Colonic mucosa (tissue), 4 donors: ENCODE results near the gene SNX6. TPM values are rescaled to one million over a fixed set of nuclear protein-coding genes. Genes with fewer than 3 reads are reported as not detected.

Source experiments
- DNase-seq: peaks from one replicate; pipeline ENCODE4 v3.0.0-alpha.2; 2020
- H3K27ac ChIP-seq: fragments of 200-600 bp; one replicate; pipeline ENCODE4 v1.8.0; 2021
- H3K27me3 ChIP-seq: fragments of 200-600 bp; one replicate; pipeline ENCODE4 v1.8.0; 2021
- H3K36me3 ChIP-seq: fragments of 200-600 bp; one replicate; pipeline ENCODE4 v1.8.0; 2021
- H3K4me1 ChIP-seq: fragments of 200-600 bp; one replicate; pipeline ENCODE4 v1.8.0; 2021; ENCODE audit warnings: mild to moderate bottlenecking
- H3K4me3 ChIP-seq: fragments of 200-600 bp; one replicate; pipeline ENCODE4 v1.8.0; 2021
- H3K9ac ChIP-seq, 2 donors: one replicate each; pipeline ENCODE4 v1.7.0; 2013; ENCODE audit warnings: control low read depth in 2 of 2, low read depth in 2 of 2, low read length in 2 of 2
- H3K9me3 ChIP-seq: fragments of 200-600 bp; one replicate; pipeline ENCODE4 v1.8.0; 2021
- intact Hi-C: fragments of 100-400 bp; cut with DNase I; formaldehyde crosslinking; loops from one replicate; pipeline ENCODE4 v1.14.1; 2022
- total RNA-seq, 2 donors: library from RNA; stranded (reverse); fragmentation: NEBNext Ultra II Directional in 1 of 2; extraction: Animal tissue kit (Norgen Biotek cat#: 25700) in 1 of 2; gene quantifications; one replicate each; pipeline ENCODE4 v1.2.1, GENCODE V29; 2021
- TF ChIP-seq, protein P1 (sequence below): fragments of 200-600 bp; IDR thresholded peaks from one replicate; pipeline ENCODE4 v1.8.0; 2022; ENCODE audit warnings: antibody characterized with exemption, mild to moderate bottlenecking
- donor health status: healthy.
- donor health status: DM: no; HTN: no; CAD: no.
- donor health status: DM: no; HTN: no; CAD: no.

Gene SNX6
- total RNA-seq, 2 donors from 2014 or later: 72.9 to 98.0 TPM

DNA sequence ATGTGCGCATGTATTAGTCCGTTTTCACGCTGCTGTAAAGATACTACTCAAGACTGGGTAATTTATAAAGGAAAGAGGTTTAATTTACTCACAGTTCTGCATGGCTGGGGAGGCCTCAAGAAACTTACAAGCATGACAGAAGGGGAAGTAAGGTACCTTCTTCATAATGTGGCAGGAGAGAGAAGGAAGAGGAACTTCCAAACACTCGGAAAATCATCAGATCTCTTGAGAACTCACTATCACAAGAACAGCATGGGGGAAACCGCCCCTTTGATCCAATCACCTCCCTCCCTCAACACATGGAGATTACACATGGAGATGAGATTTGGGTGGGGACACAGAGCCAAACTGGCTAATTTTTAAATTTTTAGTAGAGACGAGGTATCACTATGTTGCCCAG is 41.8 kb upstream of the SNX6 start:
- Histone ChIP-seq H3K9ac (no peak overlapping the region), H3K27ac (no peak overlapping the region), H3K36me3 (no peaks in the 10 kb centered on the region), H3K4me1 (no peaks in the 10 kb centered on the region), H3K9me3 (no peaks in the 10 kb centered on the region), H3K27me3 (no peaks in the 10 kb centered on the region), H3K4me3 (no peak overlapping the region)
- no peak for DNase-seq
- TF ChIP-seq, protein P1, sequence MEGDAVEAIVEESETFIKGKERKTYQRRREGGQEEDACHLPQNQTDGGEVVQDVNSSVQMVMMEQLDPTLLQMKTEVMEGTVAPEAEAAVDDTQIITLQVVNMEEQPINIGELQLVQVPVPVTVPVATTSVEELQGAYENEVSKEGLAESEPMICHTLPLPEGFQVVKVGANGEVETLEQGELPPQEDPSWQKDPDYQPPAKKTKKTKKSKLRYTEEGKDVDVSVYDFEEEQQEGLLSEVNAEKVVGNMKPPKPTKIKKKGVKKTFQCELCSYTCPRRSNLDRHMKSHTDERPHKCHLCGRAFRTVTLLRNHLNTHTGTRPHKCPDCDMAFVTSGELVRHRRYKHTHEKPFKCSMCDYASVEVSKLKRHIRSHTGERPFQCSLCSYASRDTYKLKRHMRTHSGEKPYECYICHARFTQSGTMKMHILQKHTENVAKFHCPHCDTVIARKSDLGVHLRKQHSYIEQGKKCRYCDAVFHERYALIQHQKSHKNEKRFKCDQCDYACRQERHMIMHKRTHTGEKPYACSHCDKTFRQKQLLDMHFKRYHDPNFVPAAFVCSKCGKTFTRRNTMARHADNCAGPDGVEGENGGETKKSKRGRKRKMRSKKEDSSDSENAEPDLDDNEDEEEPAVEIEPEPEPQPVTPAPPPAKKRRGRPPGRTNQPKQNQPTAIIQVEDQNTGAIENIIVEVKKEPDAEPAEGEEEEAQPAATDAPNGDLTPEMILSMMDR: no peak
- intact Hi-C loops: loop anchor here (2.0 kb wide), 1 partner anchor 51 kb away; no protein-coding TSS in a partner anchor

DNA sequence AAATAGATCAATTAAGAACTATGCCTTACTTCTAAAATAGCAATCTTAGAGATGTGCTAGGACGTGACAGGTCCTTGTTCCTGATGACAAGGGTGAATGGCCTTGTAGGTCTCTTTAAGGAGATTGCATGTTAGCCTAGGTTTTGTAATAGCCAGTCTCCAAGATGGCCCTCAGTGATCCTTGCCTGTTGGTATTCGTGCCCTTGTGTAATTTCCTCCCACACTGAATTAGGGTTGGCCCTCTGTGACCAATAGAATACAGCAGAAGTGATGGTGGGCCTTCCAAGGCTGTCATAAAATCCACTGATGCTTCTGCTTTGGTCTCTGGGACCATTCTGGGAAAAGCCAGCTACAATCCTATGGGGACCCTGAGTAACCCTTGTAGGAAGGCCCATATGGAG is 38.2 kb upstream of the SNX6 start:
- Histone ChIP-seq H3K9me3 (no peaks in the 10 kb centered on the region), H3K27me3 (no peaks in the 10 kb centered on the region), H3K4me1 (no peaks in the 10 kb centered on the region), H3K36me3 (no peaks in the 10 kb centered on the region), H3K4me3 (no peak overlapping the region), H3K9ac (no peak overlapping the region), H3K27ac (no peak overlapping the region)
- DNase-seq: no peak
- TF ChIP-seq, protein P1: no peak
- intact Hi-C loops: no loop called here

DNA sequence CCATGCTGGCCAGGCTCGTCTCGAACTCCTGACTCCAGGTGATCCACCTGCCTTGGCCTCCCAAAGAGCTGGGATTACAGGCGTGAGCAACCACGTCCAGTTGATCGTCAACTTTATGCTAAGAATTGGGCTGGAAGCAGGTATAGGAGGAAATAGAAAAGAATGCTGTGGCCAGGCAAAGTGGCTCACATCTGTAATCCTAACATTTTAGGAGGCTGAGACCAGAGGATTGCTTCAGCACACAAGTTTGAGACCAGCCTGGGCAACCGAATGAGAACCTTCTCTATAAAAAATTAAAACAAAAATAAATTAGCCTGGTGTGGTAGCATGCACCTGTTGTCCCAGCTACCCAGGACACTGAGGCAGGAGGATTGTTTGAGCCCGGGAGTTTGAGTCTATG is 37.1 kb upstream of the SNX6 start:
- Histone ChIP-seq H3K4me1 (no peaks in the 10 kb centered on the region), H3K27me3 (no peaks in the 10 kb centered on the region), H3K9me3 (no peaks in the 10 kb centered on the region), H3K9ac (no peak overlapping the region), H3K36me3 (no peaks in the 10 kb centered on the region), H3K4me3 (no peak overlapping the region), H3K27ac (no peak overlapping the region)
- intact Hi-C loops: no loop called here
- DNase-seq: no peak
- TF ChIP-seq, protein P1: no peak

DNA sequence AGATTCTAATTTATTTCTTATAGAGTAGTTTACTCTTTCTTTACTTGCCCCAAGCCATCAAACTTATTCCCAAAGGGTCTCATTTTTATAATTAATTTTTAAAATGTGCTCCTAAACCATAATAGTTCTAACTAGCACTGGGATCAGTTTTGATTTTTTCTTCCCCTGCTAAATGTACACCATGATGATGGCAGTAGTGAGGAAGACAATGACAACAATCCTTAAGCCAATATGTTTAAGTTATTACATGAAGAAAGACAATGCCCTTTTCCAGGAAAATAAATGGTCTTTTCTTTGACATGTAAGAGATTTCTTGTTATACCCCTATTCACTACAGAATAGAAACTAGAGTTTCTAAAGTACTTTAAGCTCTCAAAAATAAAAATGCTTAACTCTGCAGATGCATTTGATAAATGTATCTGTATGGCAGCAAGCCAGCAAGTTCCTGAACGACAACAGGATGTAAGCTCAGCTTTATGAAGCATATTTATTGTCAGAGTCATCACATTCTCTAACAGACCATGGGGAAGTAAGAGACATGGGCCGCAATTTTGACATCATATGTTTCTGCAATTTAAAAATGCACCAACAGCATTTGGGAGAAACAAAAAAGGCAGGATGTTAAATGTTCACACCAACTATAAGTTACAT is 36.0 kb upstream of the SNX6 start:
- no peaks in the 10 kb centered on the region for H3K27me3 ChIP-seq
- no peaks in the 10 kb centered on the region for H3K9me3 ChIP-seq
- H3K4me1 ChIP-seq: no peaks in the 10 kb centered on the region
- intact Hi-C loops: no loop called here
- peak; percentile 32 for DNase-seq
- H3K27ac ChIP-seq: peak overlapping the region; percentile 6
- H3K4me3 ChIP-seq: no peak overlapping the region
- H3K9ac ChIP-seq: no peak overlapping the region
- TF ChIP-seq, protein P1: no peak
- H3K36me3 ChIP-seq: no peaks in the 10 kb centered on the region

DNA sequence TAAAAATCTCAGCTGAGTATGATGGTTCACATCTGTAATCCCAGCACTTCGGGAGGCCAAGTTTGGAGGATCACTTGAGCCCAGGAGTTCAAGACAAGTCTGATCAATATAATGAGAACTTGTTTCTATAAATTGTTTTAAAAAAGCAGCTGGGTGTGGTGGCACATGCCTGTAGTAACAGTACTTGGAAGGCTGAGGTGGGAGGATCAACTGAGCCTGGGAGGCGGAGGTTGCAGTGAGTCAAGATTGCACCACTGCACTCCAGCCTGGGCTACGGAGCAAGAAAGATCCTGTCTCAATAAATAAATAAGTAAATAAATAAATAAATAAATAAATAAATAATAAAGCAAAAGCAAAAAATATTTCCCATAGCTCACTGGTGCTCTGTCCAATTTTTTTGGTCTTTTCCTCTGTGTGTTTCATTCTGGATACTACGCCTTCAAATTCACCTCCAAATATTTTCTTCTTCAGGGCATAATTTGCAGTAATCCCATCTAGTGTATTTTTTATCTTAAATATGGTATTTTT is 32.7 kb upstream of the SNX6 start:
- H3K36me3 ChIP-seq: no peaks in the 10 kb centered on the region
- H3K4me3 ChIP-seq: no peak overlapping the region
- TF ChIP-seq, protein P1: no peak
- DNase-seq: no peak
- intact Hi-C loops: no loop called here
- H3K9ac ChIP-seq: no peak overlapping the region
- H3K9me3 ChIP-seq: no peaks in the 10 kb centered on the region
- H3K4me1 ChIP-seq: no peaks in the 10 kb centered on the region
- H3K27ac ChIP-seq: no peak overlapping the region
- no peaks in the 10 kb centered on the region for H3K27me3 ChIP-seq
